Breast epithelium (tissue), 4 donors: ENCODE measurements around the gene KCNJ13. TPM values are rescaled to one million over a fixed set of nuclear protein-coding genes. Genes with fewer than 3 reads are reported as not detected.

Experiments used
- DNase-seq, 2 donors: peaks; one replicate each; pipeline ENCODE4 v3.0.0-alpha.2; 2019; ENCODE audit warnings: low spot score in 2 of 2
- H3K27ac ChIP-seq, 2 donors: fragments of 200-600 bp; sonication (generic) in 1 of 2; one replicate each; pipeline ENCODE4 v1.5.1; 2016 to 2019; ENCODE audit warnings: mild to moderate bottlenecking in 1 of 2
- H3K27me3 ChIP-seq, 2 donors: fragments of 200-600 bp; sonication (generic) in 1 of 2; one replicate each; pipeline versions ENCODE4 v1.5.1 to v1.6.0; 2017 to 2019; ENCODE audit warnings: control low read depth in 1 of 2, mild to moderate bottlenecking in 1 of 2
- H3K36me3 ChIP-seq: fragments of 200-600 bp; one replicate; pipeline ENCODE4 v1.5.1; 2019
- H3K4me1 ChIP-seq, 2 donors: fragments of 200-600 bp; sonication (generic); one replicate each; pipeline ENCODE4 v1.5.1; 2016 to 2019; ENCODE audit warnings: control low read depth in 1 of 2
- H3K4me3 ChIP-seq, 3 donors: fragments of 200-600 bp; sonication (generic); 1 replicate in 2 of 3; 2 replicates in 1 of 3; pipeline ENCODE4 v1.5.1; 2016 to 2019; ENCODE audit warnings: mild to moderate bottlenecking in 3 of 3, moderate library complexity in 2 of 3
- H3K9me3 ChIP-seq, 2 donors: fragments of 200-600 bp; sonication (generic) in 1 of 2; one replicate each; pipeline ENCODE4 v1.5.1; 2016 to 2019; ENCODE audit warnings: control low read depth in 1 of 2
- POLR2A ChIP-seq: fragments of 450-650 bp; IDR thresholded peaks from one replicate; pipeline ENCODE4 v1.6.1; 2016; ENCODE audit warnings: antibody characterized with exemption, mild to moderate bottlenecking, moderate library complexity
- POLR2AphosphoS5 ChIP-seq, 3 donors: sonication (generic); formaldehyde crosslinking; IDR thresholded peaks; one replicate each; pipeline ENCODE4 v1.6.1; 2017; ENCODE audit warnings: antibody characterized with exemption in 3 of 3
- intact Hi-C: fragments of 100-400 bp; cut with DNase I; formaldehyde crosslinking; loops from one replicate; pipeline ENCODE4 v1.15.1; 2023; ENCODE audit warnings: low total_unique reads
- total RNA-seq, 3 donors: library from RNA; depleted of rRNA; stranded (reverse); fragments of >200 nt; gene quantifications; one replicate each; pipeline ENCODE4 v1.1.0, GENCODE V29; 2016
- TF ChIP-seq, protein P1 (sequence below), 3 donors: fragments of 450-650 bp; IDR thresholded peaks; one replicate each; pipeline ENCODE4 v1.5.1; 2016 to 2017; ENCODE audit warnings: antibody characterized with exemption in 3 of 3, mild to moderate bottlenecking in 3 of 3, moderate library complexity in 3 of 3

The KCNJ13 gene
- total RNA-seq, 3 donors from 2014 or later = 0.73 TPM; not detected in 2

GRCh38 chr2:232809349-232810124, 33.2 kb upstream of the KCNJ13 start:
- H3K9me3 ChIP-seq = no peaks in the 10 kb centered on the region
- H3K27me3 ChIP-seq = no peaks in the 10 kb centered on the region
- no peak overlapping the region for H3K27ac ChIP-seq
- TF ChIP-seq, protein P1, sequence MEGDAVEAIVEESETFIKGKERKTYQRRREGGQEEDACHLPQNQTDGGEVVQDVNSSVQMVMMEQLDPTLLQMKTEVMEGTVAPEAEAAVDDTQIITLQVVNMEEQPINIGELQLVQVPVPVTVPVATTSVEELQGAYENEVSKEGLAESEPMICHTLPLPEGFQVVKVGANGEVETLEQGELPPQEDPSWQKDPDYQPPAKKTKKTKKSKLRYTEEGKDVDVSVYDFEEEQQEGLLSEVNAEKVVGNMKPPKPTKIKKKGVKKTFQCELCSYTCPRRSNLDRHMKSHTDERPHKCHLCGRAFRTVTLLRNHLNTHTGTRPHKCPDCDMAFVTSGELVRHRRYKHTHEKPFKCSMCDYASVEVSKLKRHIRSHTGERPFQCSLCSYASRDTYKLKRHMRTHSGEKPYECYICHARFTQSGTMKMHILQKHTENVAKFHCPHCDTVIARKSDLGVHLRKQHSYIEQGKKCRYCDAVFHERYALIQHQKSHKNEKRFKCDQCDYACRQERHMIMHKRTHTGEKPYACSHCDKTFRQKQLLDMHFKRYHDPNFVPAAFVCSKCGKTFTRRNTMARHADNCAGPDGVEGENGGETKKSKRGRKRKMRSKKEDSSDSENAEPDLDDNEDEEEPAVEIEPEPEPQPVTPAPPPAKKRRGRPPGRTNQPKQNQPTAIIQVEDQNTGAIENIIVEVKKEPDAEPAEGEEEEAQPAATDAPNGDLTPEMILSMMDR (IDR thresholded peaks at IDR 0.05) = no peak
- no peak for TF ChIP-seq POLR2AphosphoS5 (IDR thresholded peaks at IDR 0.05)
- TF ChIP-seq POLR2A = no peak
- intact Hi-C loops = no loop called here
- no peaks in the 10 kb centered on the region for H3K4me1 ChIP-seq
- H3K4me3 ChIP-seq = no peak overlapping the region
- no peak for DNase-seq
- H3K36me3 ChIP-seq = peaks cover 4% of the 10 kb centered on the region

DNA sequence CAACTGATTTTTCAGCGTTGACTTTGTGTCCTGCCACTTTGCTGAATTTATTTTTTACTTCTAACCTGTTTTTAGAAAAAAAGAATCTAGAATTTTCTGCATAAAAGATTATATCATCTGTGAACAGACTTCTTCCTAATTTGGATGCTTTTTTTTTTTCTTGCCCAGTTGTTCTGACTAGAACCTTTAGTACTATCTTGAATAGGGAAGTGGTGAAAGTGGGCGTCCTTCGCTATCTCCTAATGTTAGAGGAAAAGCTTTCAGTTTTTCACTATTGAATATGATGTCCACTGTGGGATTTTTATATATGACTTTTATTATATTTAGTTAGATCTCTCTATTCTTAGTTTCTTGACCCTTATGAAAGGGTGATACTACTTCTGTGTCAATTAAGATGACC, 25.7 kb upstream of the KCNJ13 start:
- no peak for DNase-seq
- peaks cover 5 to 12% of the 10 kb centered on the region in 2 donors for H3K9me3 ChIP-seq
- TF ChIP-seq POLR2A (no peak), POLR2AphosphoS5 (IDR thresholded peaks at IDR 0.05) (no peak)
- TF ChIP-seq, protein P1 (IDR thresholded peaks at IDR 0.05) = no peak
- no peak overlapping the region for H3K27ac ChIP-seq
- no peak overlapping the region for H3K4me3 ChIP-seq
- H3K36me3 ChIP-seq = no peaks in the 10 kb centered on the region
- no peaks in the 10 kb centered on the region for H3K4me1 ChIP-seq
- H3K27me3 ChIP-seq = no peaks in the 10 kb centered on the region
- intact Hi-C loops = no loop called here

DNA sequence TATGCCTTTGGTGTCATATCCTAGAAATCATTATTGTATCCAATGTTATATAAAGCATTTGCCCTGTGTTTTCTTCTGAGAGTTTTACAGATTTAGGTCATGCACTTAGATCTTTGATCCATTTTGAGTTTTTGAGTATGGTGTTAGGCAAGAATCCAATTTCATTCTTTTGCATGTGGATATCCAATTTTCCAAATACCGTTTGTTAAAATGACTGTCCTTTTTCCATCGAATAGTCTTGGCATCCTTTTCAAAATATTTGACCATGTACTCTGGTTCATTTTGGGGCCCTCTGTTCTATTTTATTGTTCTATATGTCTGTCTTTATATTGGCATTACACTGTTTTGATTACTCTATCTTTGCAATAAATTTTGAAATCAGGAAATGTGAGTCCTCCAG, 23.8 kb upstream of the KCNJ13 start:
- no peak for TF ChIP-seq POLR2AphosphoS5 (IDR thresholded peaks at IDR 0.05)
- TF ChIP-seq, protein P1 (IDR thresholded peaks at IDR 0.05) = no peak
- no peak for TF ChIP-seq POLR2A
- no peak for DNase-seq
- H3K27me3 ChIP-seq = no peaks in the 10 kb centered on the region
- H3K36me3 ChIP-seq = no peaks in the 10 kb centered on the region
- peaks cover 5 to 12% of the 10 kb centered on the region in 2 donors for H3K9me3 ChIP-seq
- H3K4me3 ChIP-seq = no peak overlapping the region
- no peaks in the 10 kb centered on the region for H3K4me1 ChIP-seq
- no peak overlapping the region for H3K27ac ChIP-seq
- intact Hi-C loops = no loop called here

GRCh38 chr2:232798187-232798586, 21.8 kb upstream of the KCNJ13 start:
- Histone ChIP-seq H3K9me3 (peaks cover 5 to 12% of the 10 kb centered on the region in 2 donors), H3K4me3 (no peak overlapping the region), H3K4me1 (no peaks in the 10 kb centered on the region), H3K27me3 (no peaks in the 10 kb centered on the region), H3K27ac (no peak overlapping the region), H3K36me3 (no peaks in the 10 kb centered on the region)
- no peak for DNase-seq
- TF ChIP-seq POLR2A (no peak), POLR2AphosphoS5 (IDR thresholded peaks at IDR 0.05) (no peak)
- TF ChIP-seq, protein P1 (IDR thresholded peaks at IDR 0.05) = no peak
- intact Hi-C loops = no loop called here

DNA sequence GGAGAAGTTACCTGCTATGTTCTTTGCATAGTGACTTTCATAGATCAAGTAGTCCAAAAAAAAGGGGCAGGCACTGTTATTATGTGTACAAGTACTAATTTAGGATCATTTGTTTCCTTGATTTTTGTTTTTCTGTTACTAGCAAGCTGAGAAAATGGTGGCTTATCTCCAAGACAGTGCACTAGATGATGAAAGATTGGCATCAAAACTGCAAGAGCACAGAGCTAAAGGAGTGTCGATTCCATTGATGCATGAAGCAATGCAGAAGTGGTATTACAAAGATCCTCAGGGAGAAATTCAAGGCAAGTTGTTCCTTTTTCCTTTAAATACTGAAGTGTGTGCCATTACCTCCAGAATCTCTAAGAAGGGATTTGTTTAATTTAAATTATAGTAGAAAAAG, 19.6 kb upstream of the KCNJ13 start:
- H3K4me1 ChIP-seq = no peaks in the 10 kb centered on the region
- H3K27ac ChIP-seq = no peak overlapping the region
- no peaks in the 10 kb centered on the region for H3K9me3 ChIP-seq
- DNase-seq = no peak
- no peaks in the 10 kb centered on the region for H3K27me3 ChIP-seq
- intact Hi-C loops = no loop called here
- H3K36me3 ChIP-seq = peaks cover 8% of the 10 kb centered on the region
- TF ChIP-seq POLR2AphosphoS5 (IDR thresholded peaks at IDR 0.05) = no peak
- TF ChIP-seq POLR2A = no peak
- TF ChIP-seq, protein P1 (IDR thresholded peaks at IDR 0.05) = no peak
- H3K4me3 ChIP-seq = no peak overlapping the region
